ENCODE results near the gene NLRC5.

- TF ChIP-seq CTCF (IDR thresholded peaks at IDR 0.05; ENCODE audit: borderline replicate concordance, extremely low read depth, low read length, poor library complexity, severe bottlenecking) (no peak), EZH2 (IDR thresholded peaks at IDR 0.05; ENCODE audit: borderline replicate concordance, low read depth, low read length, severe bottlenecking) (no peak)
Observed at GRCh38 chr16:56953006-56953405, 36.4 kb upstream of the NLRC5 start.

Measured in DND-41 (cell line).